HEK293 (cell line): ENCODE measurements around the gene ITGB2.
A peak's percentile ranks its signal among the peaks of the same experiment; 100 is the strongest.

Experiments
- GFI1B ChIP-seq: fragments of 450-650 bp; formaldehyde crosslinking; IDR thresholded peaks from 2 replicates; pipeline ENCODE4 v1.5.1; 2016; ENCODE audit warnings: missing biosample characterization, missing genetic modification characterization
- GLIS1 ChIP-seq: fragments of 450-650 bp; formaldehyde crosslinking; IDR thresholded peaks from 2 replicates; pipeline ENCODE4 v1.5.1; 2016; ENCODE audit warnings: missing biosample characterization, missing genetic modification characterization
- KLF10 ChIP-seq: fragments of 450-650 bp; IDR thresholded peaks from 2 replicates; pipeline ENCODE4 v1.5.1; 2018; ENCODE audit warnings: missing biosample characterization, mild to moderate bottlenecking, missing genetic modification characterization
- MZF1 ChIP-seq: fragments of 450-650 bp; formaldehyde crosslinking; IDR thresholded peaks from 2 replicates; pipeline ENCODE4 v1.5.1; 2017; ENCODE audit warnings: missing biosample characterization, missing genetic modification characterization, borderline replicate concordance
- PRDM10 ChIP-seq: fragments of 450-650 bp; formaldehyde crosslinking; IDR thresholded peaks from 2 replicates; pipeline ENCODE4 v1.5.1; 2016; ENCODE audit warnings: missing biosample characterization, missing genetic modification characterization
- PRDM2 ChIP-seq: fragments of 450-650 bp; formaldehyde crosslinking; IDR thresholded peaks from 2 replicates; pipeline ENCODE4 v1.5.1; 2016; ENCODE audit warnings: missing biosample characterization, missing genetic modification characterization, borderline replicate concordance
- SALL2 ChIP-seq: fragments of 450-650 bp; formaldehyde crosslinking; IDR thresholded peaks from 2 replicates; pipeline ENCODE4 v1.5.0; 2017; ENCODE audit warnings: missing biosample characterization, mild to moderate bottlenecking, missing genetic modification characterization, borderline replicate concordance
- WT1 ChIP-seq: fragments of 450-650 bp; formaldehyde crosslinking; IDR thresholded peaks from 2 replicates; pipeline ENCODE4 v1.5.1; 2016; ENCODE audit warnings: missing biosample characterization, missing genetic modification characterization
- ZBTB21 ChIP-seq: fragments of 450-650 bp; formaldehyde crosslinking; IDR thresholded peaks from 2 replicates; pipeline ENCODE4 v1.5.1; 2017; ENCODE audit warnings: missing biosample characterization, missing genetic modification characterization
- ZBTB44 ChIP-seq: fragments of 450-650 bp; IDR thresholded peaks from 2 replicates; pipeline ENCODE4 v1.5.1; 2018; ENCODE audit warnings: missing biosample characterization, mild to moderate bottlenecking, missing genetic modification characterization
- ZNF138 ChIP-seq: fragments of 450-650 bp; formaldehyde crosslinking; IDR thresholded peaks from 2 replicates; pipeline ENCODE4 v1.5.1; 2016; ENCODE audit warnings: missing biosample characterization, missing genetic modification characterization, borderline replicate concordance
- ZNF146 ChIP-seq: fragments of 450-650 bp; formaldehyde crosslinking; IDR thresholded peaks from 2 replicates; pipeline ENCODE4 v1.5.1; 2016; ENCODE audit warnings: missing biosample characterization, missing genetic modification characterization
- ZNF248 ChIP-seq: fragments of 450-650 bp; formaldehyde crosslinking; IDR thresholded peaks from 2 replicates; pipeline ENCODE4 v1.5.1; 2017; ENCODE audit warnings: missing biosample characterization, missing genetic modification characterization
- ZNF266 ChIP-seq: fragments of 450-650 bp; formaldehyde crosslinking; IDR thresholded peaks from 2 replicates; pipeline ENCODE4 v1.5.1; 2016; ENCODE audit warnings: missing biosample characterization, missing genetic modification characterization, low read depth
- ZNF335 ChIP-seq: fragments of 450-650 bp; formaldehyde crosslinking; conservative IDR thresholded peaks from 2 replicates; pipeline ENCODE4 v1.5.1; 2016; ENCODE audit warnings: missing biosample characterization, missing genetic modification characterization
- ZNF510 ChIP-seq: fragments of 450-650 bp; formaldehyde crosslinking; IDR thresholded peaks from 2 replicates; pipeline ENCODE4 v1.5.1; 2018; ENCODE audit warnings: mild to moderate bottlenecking, missing genetic modification characterization, missing biosample characterization; ENCODE audit not compliant: insufficient replicate concordance
- ZNF645 ChIP-seq: fragments of 450-650 bp; formaldehyde crosslinking; IDR thresholded peaks from 2 replicates; pipeline ENCODE4; 2016; ENCODE audit warnings: missing biosample characterization, missing genetic modification characterization
- ZNF654 ChIP-seq: fragments of 450-650 bp; formaldehyde crosslinking; IDR thresholded peaks from 2 replicates; pipeline ENCODE4 v1.5.1; 2016; ENCODE audit warnings: low read depth, missing biosample characterization, missing genetic modification characterization
- ZNF660 ChIP-seq: fragments of 450-650 bp; IDR thresholded peaks from 2 replicates; pipeline ENCODE4 v1.5.1; 2018; ENCODE audit warnings: missing biosample characterization, mild to moderate bottlenecking, missing genetic modification characterization
- ZNF747 ChIP-seq: fragments of 450-650 bp; formaldehyde crosslinking; IDR thresholded peaks from 2 replicates; pipeline ENCODE4 v1.5.1; 2016; ENCODE audit warnings: missing biosample characterization, missing genetic modification characterization
- ZNF76 ChIP-seq: fragments of 450-650 bp; formaldehyde crosslinking; IDR thresholded peaks from 2 replicates; pipeline ENCODE4; 2016; ENCODE audit warnings: low read depth, missing biosample characterization, missing genetic modification characterization, borderline replicate concordance
- ZNF791 ChIP-seq: fragments of 450-650 bp; formaldehyde crosslinking; IDR thresholded peaks from 2 replicates; pipeline ENCODE4 v1.5.1; 2016; ENCODE audit warnings: missing biosample characterization, missing genetic modification characterization
- ZSCAN30 ChIP-seq: fragments of 450-650 bp; IDR thresholded peaks from 2 replicates; pipeline ENCODE4 v1.5.1; 2018; ENCODE audit warnings: missing biosample characterization, mild to moderate bottlenecking, missing genetic modification characterization, moderate library complexity
- ZSCAN5A ChIP-seq: fragments of 450-650 bp; formaldehyde crosslinking; IDR thresholded peaks from 2 replicates; pipeline ENCODE4 v1.5.1; 2016; ENCODE audit warnings: missing biosample characterization, missing genetic modification characterization

Gene ITGB2

GRCh38 chr21:44873356-44874239 lies 47.1 kb downstream of the ITGB2 start, which contains the start of gene PTTG1IP (continued):
- TF ChIP-seq ZNF645 (tag by site-specific recombination): no peak
- TF ChIP-seq ZNF146 (tag by site-specific recombination): no peak
- no peak for TF ChIP-seq ZNF76 (tag by site-specific recombination)
- no peak for TF ChIP-seq ZNF791 (tag by site-specific recombination)
- no peak for TF ChIP-seq GFI1B (tag by site-specific recombination)
- no peak for TF ChIP-seq ZSCAN30 (tag by site-specific recombination)
- TF ChIP-seq WT1 (tag by site-specific recombination): no peak
- TF ChIP-seq ZNF335 (tag by site-specific recombination): peak; percentile 28; the same call in 1 of the 2 replicates
- TF ChIP-seq ZNF248 (tag by site-specific recombination): no peak
- no peak for TF ChIP-seq ZNF266 (tag by site-specific recombination)
- TF ChIP-seq ZBTB21: no peak
- no peak for TF ChIP-seq ZBTB44 (tag by site-specific recombination)
- peak; percentile 94 for TF ChIP-seq KLF10 (tag by site-specific recombination)
- TF ChIP-seq PRDM2 (tag by site-specific recombination): no peak
- peak; percentile 91 for TF ChIP-seq GLIS1 (tag by site-specific recombination)
- no peak for TF ChIP-seq ZNF510 (tag by site-specific recombination)
- 0 out of 2 replicates have a peak, but pooled peaks have one; percentile 11 for TF ChIP-seq PRDM10 (tag by site-specific recombination)
- TF ChIP-seq ZNF747 (tag by site-specific recombination): no peak
- no peak for TF ChIP-seq ZNF654 (tag by site-specific recombination)
- 0 out of 2 replicates have a peak, but pooled peaks have one; percentile 30 for TF ChIP-seq ZNF660 (tag by site-specific recombination)
- TF ChIP-seq ZNF138 (tag by site-specific recombination): no peak
- TF ChIP-seq SALL2 (tag by site-specific recombination): no peak
- no peak for TF ChIP-seq MZF1
- TF ChIP-seq ZSCAN5A: 0 out of 2 replicates have a peak, but pooled peaks have one; percentile 83
